Fibroblast of pulmonary artery (primary cell): Measurements from ENCODE around the gene ARHGEF7.

ENCODE experiments used
- DNase-seq: peaks from one replicate; pipeline ENCODE4 v3.0.0-alpha.2; 2010; ENCODE audit warnings: low read depth
- H3K4me3 ChIP-seq: replicated peaks from 2 replicates; pipeline ENCODE4 v1.5.1; 2011; ENCODE audit warnings: low read depth, mild to moderate bottlenecking, control low read depth, low read length, moderate library complexity
- CTCF ChIP-seq: IDR thresholded peaks from 2 replicates; pipeline ENCODE4 v1.5.1; 2011; ENCODE audit warnings: mild to moderate bottlenecking, control low read depth, low read length, inconsistent platforms; ENCODE audit errors: missing control alignments

Gene ARHGEF7

GRCh38 chr13:111145071-111145470 is 30.0 kb downstream of the ARHGEF7 start:
- no peak for TF ChIP-seq CTCF
- DNase-seq: no peak
- H3K4me3 ChIP-seq: no peak overlapping the region

- no peak for DNase-seq
- TF ChIP-seq CTCF: no peak
Observed at GRCh38 chr13:111145506-111145905, 30.4 kb downstream of the ARHGEF7 start.

GRCh38 chr13:111152844-111153243 is 37.7 kb downstream of the ARHGEF7 start:
- H3K4me3 ChIP-seq: peak overlapping the region; percentile 81
- DNase-seq: no peak
- TF ChIP-seq CTCF: no peak

More at GRCh38 chr13:111145506-111145905, 30.4 kb downstream of the ARHGEF7 start:
- no peak overlapping the region for H3K4me3 ChIP-seq

GRCh38 chr13:111153279-111153976 is 38.3 kb downstream of the ARHGEF7 start:
- peak; percentile 92 for DNase-seq
- H3K4me3 ChIP-seq: peak overlapping the region; percentile 81
- TF ChIP-seq CTCF: no peak

GRCh38 chr13:111153977-111154332 is 38.8 kb downstream of the ARHGEF7 start:
- no peak for DNase-seq
- TF ChIP-seq CTCF: peak; percentile 27
- H3K4me3 ChIP-seq: peak overlapping the region; percentile 81

- no peak for TF ChIP-seq CTCF
- peak; percentile 4 for DNase-seq
- H3K4me3 ChIP-seq: no peak overlapping the region
Observed at GRCh38 chr13:111156421-111156820, 41.3 kb downstream of the ARHGEF7 start.
